CD14-positive monocyte (primary cell): ENCODE results near the gene PDGFB. TPM values are rescaled to one million over a fixed set of nuclear protein-coding genes. Genes with fewer than 3 reads are reported as not detected.

Experiments used
- DNase-seq, 3 donors: peaks; one replicate each; pipeline ENCODE4 v3.0.0-alpha.2; 2011 to 2022
- H2AFZ ChIP-seq: 2 replicates; pipeline ENCODE4 v1.6.0; 2012; ENCODE audit warnings: mild to moderate bottlenecking, low read depth, low read length, inconsistent platforms; ENCODE audit not compliant: insufficient read depth, poor library complexity, severe bottlenecking
- H3K27ac ChIP-seq, 2 donors: 1 replicate in 1 of 2; 2 replicates in 1 of 2; pipeline ENCODE4 v1.5.1; 2012 to 2013; ENCODE audit warnings: low read length in 2 of 2, control low read depth in 1 of 2, inconsistent platforms in 1 of 2, low read depth in 1 of 2, mild to moderate bottlenecking in 1 of 2
- H3K27me3 ChIP-seq, 2 donors: one replicate each; pipeline versions ENCODE4 v1.6.0 to v1.6.1; 2011 to 2013; ENCODE audit warnings: low read length in 2 of 2; ENCODE audit not compliant: control insufficient read depth in 2 of 2, insufficient read depth in 2 of 2
- H3K36me3 ChIP-seq, 2 donors: replicated peaks in 1 of 2; 1 replicate in 1 of 2; 2 replicates in 1 of 2; pipeline versions ENCODE4 v1.5.1 to v1.6.1; 2012 to 2013; ENCODE audit warnings: low read length in 2 of 2, control low read depth in 1 of 2, inconsistent platforms in 1 of 2, mild to moderate bottlenecking in 1 of 2; ENCODE audit not compliant: insufficient read depth in 2 of 2, control insufficient read depth in 1 of 2
- H3K4me1 ChIP-seq, 2 donors: 1 replicate in 1 of 2; 2 replicates in 1 of 2; pipeline versions ENCODE4 v1.5.1 to v1.6.1; 2012 to 2013; ENCODE audit warnings: low read length in 2 of 2, control low read depth in 1 of 2, inconsistent platforms in 1 of 2, mild to moderate bottlenecking in 1 of 2, moderate library complexity in 1 of 2; ENCODE audit not compliant: insufficient read depth in 2 of 2, control insufficient read depth in 1 of 2
- H3K4me2 ChIP-seq: replicated peaks from 2 replicates; pipeline ENCODE3; 2012; ENCODE audit warnings: low read length, moderate library complexity, mild to moderate bottlenecking; ENCODE audit not compliant: poor library complexity, severe bottlenecking; ENCODE audit errors: extremely low read depth
- H3K4me3 ChIP-seq, 3 experiments: fragments of 200-600 bp in 1 of 3; sonication (generic) in 1 of 3; replicated peaks in 1 of 3; 1 replicate in 2 of 3; 2 replicates in 1 of 3; pipeline ENCODE4 v1.5.1; 2011 to 2013; ENCODE audit warnings: low read length in 3 of 3, mild to moderate bottlenecking in 3 of 3, control low read depth in 2 of 3, low read depth in 2 of 3, inconsistent platforms in 1 of 3, moderate library complexity in 1 of 3
- H3K79me2 ChIP-seq: 2 replicates; pipeline ENCODE4 v1.6.0; 2012; ENCODE audit warnings: mild to moderate bottlenecking, control low read depth, inconsistent platforms, low read length, moderate library complexity; ENCODE audit not compliant: insufficient read depth
- H3K9ac ChIP-seq: 2 replicates; pipeline ENCODE4 v1.6.0; 2017; ENCODE audit warnings: low read length, mild to moderate bottlenecking; ENCODE audit not compliant: insufficient read depth, poor library complexity, severe bottlenecking
- H3K9me3 ChIP-seq, 2 donors: replicated peaks in 1 of 2; 1 replicate in 1 of 2; 2 replicates in 1 of 2; pipeline versions ENCODE4 v1.5.1 to v1.6.1; 2012 to 2013; ENCODE audit warnings: low read length in 2 of 2, control low read depth in 1 of 2; ENCODE audit not compliant: control insufficient read depth in 1 of 2, insufficient read depth in 1 of 2
- H4K20me1 ChIP-seq: 2 replicates; pipeline ENCODE4 v1.6.0; 2012; ENCODE audit warnings: mild to moderate bottlenecking, low read length, control low read depth, moderate library complexity; ENCODE audit not compliant: insufficient read depth
- H3K27ac Mint-ChIP-seq, 7 donors: one replicate each; pipeline ENCODE4 v1.8.0; 2020; ENCODE audit warnings: mild to moderate bottlenecking in 7 of 7, mixed read lengths in 7 of 7, moderate library complexity in 6 of 7, inconsistent platforms in 2 of 7
- H3K27me3 Mint-ChIP-seq, 3 donors: one replicate each; pipeline ENCODE4 v1.8.0; 2021 to 2022; ENCODE audit warnings: low read depth in 3 of 3, mild to moderate bottlenecking in 3 of 3, mixed read lengths in 3 of 3, moderate library complexity in 3 of 3, inconsistent platforms in 1 of 3
- H3K36me3 Mint-ChIP-seq, 2 donors: one replicate each; pipeline ENCODE4 v1.8.0; 2020; ENCODE audit warnings: mixed read lengths in 2 of 2, inconsistent platforms in 1 of 2, mild to moderate bottlenecking in 1 of 2
- H3K4me1 Mint-ChIP-seq: one replicate; pipeline ENCODE4 v1.8.0; 2020; ENCODE audit warnings: mild to moderate bottlenecking, mixed read lengths
- H3K4me3 Mint-ChIP-seq, 2 donors: one replicate each; pipeline ENCODE4 v1.8.0; 2020; ENCODE audit warnings: mild to moderate bottlenecking in 2 of 2, mixed read lengths in 2 of 2, moderate library complexity in 1 of 2
- H3K9me3 Mint-ChIP-seq, 7 donors: one replicate each; pipeline ENCODE4 v1.8.0; 2020 to 2022; ENCODE audit warnings: mixed read lengths in 7 of 7, mild to moderate bottlenecking in 6 of 7, moderate library complexity in 6 of 7, inconsistent platforms in 2 of 7
- CTCF ChIP-seq: fragments of 200-600 bp; IDR thresholded peaks from one replicate; pipeline ENCODE4 v1.8.0; 2022; ENCODE audit warnings: antibody characterized with exemption, mild to moderate bottlenecking
- WGBS: methylation state at CpG from one replicate; pipeline ENCODE4 v1.1.5; 2013; ENCODE audit warnings: missing lambda C conversion rate; ENCODE audit not compliant: insufficient coverage; 5-methylcytosine and 5-hydroxymethylcytosine counted together
- intact Hi-C, 2 donors: fragments of 100-400 bp; cut with micrococcal nuclease; formaldehyde crosslinking; loops; one replicate each; pipeline versions ENCODE4 v1.15.0 to v1.15.1; 2023
- polyA plus RNA-seq, 3 donors: library from polyadenylated mRNA; depleted of rRNA in 1 of 3; unstranded in 2 of 3; stranded (reverse) in 1 of 3; fragments of 300-500 nt in 2 of 3; fragments of >200 nt in 1 of 3; fragmentation: Illumina TruSeq in 2 of 3; gene quantifications; 1 replicate in 2 of 3; 2 replicates in 1 of 3; pipeline ENCODE4 v1.2.3, GENCODE V29; 2012 to 2021

Gene PDGFB
- polyA plus RNA-seq, 3 donors = 0.15 TPM; not detected in 2

- Histone ChIP-seq H2AFZ (no peak overlapping the region), H3K36me3 (no peaks in the 10 kb centered on the region), H3K79me2 (no peaks in the 10 kb centered on the region), H3K9me3 (no peaks in the 10 kb centered on the region), H3K9ac (no peak overlapping the region), H3K4me1 (no peaks in the 10 kb centered on the region), H3K27ac (no peak overlapping the region), H3K4me2 (no peak overlapping the region), H4K20me1 (no peaks in the 10 kb centered on the region), H3K4me3 (no peak overlapping the region), H3K27me3 (peaks cover 2 to 5% of the 10 kb centered on the region in 2 donors)
- TF ChIP-seq CTCF = no peak
- Mint-ChIP-seq H3K27me3 (peaks cover 17 to 47% (median 36%) of the 10 kb centered on the region in 3 donors), H3K27ac (no peak overlapping the region), H3K4me1 (peaks cover 5% of the 10 kb centered on the region), H3K9me3 (peaks cover 0 to 6% (median 0%) of the 10 kb centered on the region in 7 donors), H3K36me3 (no peaks in the 10 kb centered on the region), H3K4me3 (no peak overlapping the region)
- WGBS = 71% methylated on average over 1 of the region's 6 CpGs
- no peak for DNase-seq
- intact Hi-C loops = no loop called here
Observed at GRCh38 chr22:39215070-39215396, 29.7 kb downstream of the PDGFB start.

GRCh38 chr22:39214383-39215069 is 30.3 kb downstream of the PDGFB start:
- Mint-ChIP-seq H3K36me3 (no peaks in the 10 kb centered on the region), H3K27ac (peak overlapping the region in 1 of 7 donors; percentile 2), H3K4me3 (peak overlapping the region in 1 of 2 donors; percentile 42), H3K9me3 (peaks cover 0 to 6% (median 0%) of the 10 kb centered on the region in 7 donors), H3K4me1 (peaks cover 5% of the 10 kb centered on the region), H3K27me3 (peaks cover 16 to 47% (median 36%) of the 10 kb centered on the region in 3 donors)
- Histone ChIP-seq H3K4me1 (no peaks in the 10 kb centered on the region), H3K36me3 (no peaks in the 10 kb centered on the region), H3K9ac (no peak overlapping the region), H3K27me3 (peaks cover 2 to 5% of the 10 kb centered on the region in 2 donors), H3K4me3 (no peak overlapping the region), H3K4me2 (no peak overlapping the region), H3K27ac (no peak overlapping the region), H3K79me2 (no peaks in the 10 kb centered on the region), H3K9me3 (no peaks in the 10 kb centered on the region), H2AFZ (no peak overlapping the region), H4K20me1 (no peaks in the 10 kb centered on the region)
- no peak for DNase-seq
- TF ChIP-seq CTCF = no peak
- intact Hi-C loops = no loop called here
- 58% methylated on average over 6 of the region's 8 CpGs for WGBS
